Frontal cortex (tissue), 4 donors: ENCODE data around the gene CYP2E1. TPM values are rescaled to one million over a fixed set of nuclear protein-coding genes. Genes with fewer than 3 reads are reported as not detected.
A peak's percentile ranks its signal among the peaks of the same experiment; 100 is the strongest.
"Not testable (repeated sequence)": the region's sequence is repeated elsewhere in the genome, so short reads cannot be mapped to it uniquely, and the experiment has no call there.

Experiments
- DNase-seq, 2 donors: peaks; one replicate each; pipeline ENCODE4 v3.0.0; 2012; ENCODE audit warnings: low spot score in 2 of 2
- FAIRE-seq: peaks from 2 replicates; lab custom pipeline; 2012; peaks lifted over from hg19 to GRCh38; lab: Jason Lieb, UNC
- total RNA-seq: library from RNA; depleted of rRNA; stranded (reverse); fragments of >200 nt; gene quantifications from one replicate; pipeline ENCODE4 v1.2.3, GENCODE V29; 2014
- donor health status: control.
- donor health status: control.
- donor health status: control.

CYP2E1 gene
- 14.7 TPM for total RNA-seq

DNA sequence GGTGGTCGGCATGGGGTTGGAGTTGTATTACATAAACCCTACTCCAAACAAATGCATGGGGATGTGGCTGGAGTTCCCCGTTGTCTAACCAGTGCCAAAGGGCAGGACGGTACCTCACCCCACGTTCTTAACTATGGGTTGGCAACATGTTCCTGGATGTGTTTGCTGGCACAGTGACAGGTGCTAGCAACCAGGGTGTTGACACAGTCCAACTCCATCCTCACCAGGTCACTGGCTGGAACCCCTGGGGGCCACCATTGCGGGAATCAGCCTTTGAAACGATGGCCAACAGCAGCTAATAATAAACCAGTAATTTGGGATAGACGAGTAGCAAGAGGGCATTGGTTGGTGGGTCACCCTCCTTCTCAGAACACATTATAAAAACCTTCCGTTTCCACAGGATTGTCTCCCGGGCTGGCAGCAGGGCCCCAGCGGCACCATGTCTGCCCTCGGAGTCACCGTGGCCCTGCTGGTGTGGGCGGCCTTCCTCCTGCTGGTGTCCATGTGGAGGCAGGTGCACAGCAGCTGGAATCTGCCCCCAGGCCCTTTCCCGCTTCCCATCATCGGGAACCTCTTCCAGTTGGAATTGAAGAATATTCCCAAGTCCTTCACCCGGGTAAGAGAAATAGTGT is at the start of gene CYP2E1:
CYP2E1 (plus strand) TSS at position 407 of the 632 bp plus-strand sequence; CDS start at position 440, 33 bp downstream.
- no peak for DNase-seq
- no peak for FAIRE-seq

DNA sequence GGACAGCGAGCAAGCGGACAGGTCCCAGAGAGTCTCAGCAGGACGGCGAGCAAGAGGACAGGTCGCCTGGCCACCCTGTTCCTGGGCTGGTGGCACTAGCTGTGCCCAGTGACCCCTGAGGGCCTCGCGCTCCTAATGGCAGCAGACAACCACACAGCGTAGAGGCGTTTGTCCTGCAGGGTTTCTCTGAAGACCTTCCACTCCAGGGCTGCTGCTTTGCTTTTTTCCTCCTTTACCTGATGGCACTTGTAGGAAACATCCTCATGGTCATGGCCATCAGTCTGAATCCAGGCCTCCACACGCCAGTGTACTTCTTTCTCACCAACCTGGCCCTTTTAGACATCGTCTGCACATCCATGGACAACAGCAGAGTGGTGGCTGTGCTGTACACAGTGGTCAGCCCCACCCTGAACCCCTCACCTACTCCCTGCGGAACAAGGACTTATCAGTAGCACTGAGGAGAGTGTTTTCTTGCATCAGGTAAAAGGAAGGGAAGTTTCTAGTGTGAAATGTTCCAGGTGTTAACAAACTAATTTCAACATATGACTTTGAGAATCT is 46.0 kb upstream of the CYP2E1 start:
- DNase-seq: no peak
- FAIRE-seq: no peak

DNA sequence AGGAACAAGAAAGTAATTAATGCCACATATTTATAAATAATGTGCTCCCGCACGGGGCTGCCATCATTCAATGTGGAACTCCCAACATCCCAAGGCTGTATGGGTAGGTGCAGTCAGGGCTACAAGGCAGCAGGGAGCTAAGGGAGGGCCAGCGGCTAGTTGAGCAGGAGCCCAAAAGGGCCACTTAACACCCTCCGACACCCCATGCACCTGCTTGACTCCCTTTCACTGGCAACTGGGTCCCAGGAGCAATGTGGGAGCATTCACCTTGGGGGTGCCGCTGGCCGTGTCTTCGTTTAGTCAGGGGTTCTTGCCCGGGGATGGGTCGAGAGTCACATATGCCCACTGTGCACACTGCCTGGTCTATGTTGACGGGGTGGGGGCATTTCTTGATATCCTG is 45.5 kb upstream of the CYP2E1 start:
- FAIRE-seq (no peak), DNase-seq (no peak)

DNA sequence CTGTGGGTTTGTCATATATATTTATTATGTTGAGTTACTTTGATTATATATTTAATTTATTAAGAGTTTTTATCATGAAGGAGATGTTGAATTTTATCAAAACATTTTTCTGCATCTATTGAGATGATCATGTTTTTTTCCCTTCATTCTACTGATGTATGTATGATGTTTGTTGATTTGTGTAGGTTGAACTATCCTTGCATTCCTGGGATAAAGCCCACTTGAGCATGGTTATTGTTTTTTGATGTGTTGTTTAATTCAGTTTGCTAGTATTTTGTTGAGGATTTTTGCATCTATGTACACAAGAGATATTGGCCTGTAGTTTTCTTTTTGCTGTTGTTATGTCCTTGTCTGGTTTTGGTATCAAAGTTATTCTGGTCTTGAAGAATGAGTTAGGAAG is 42.3 kb upstream of the CYP2E1 start:
- DNase-seq (no peak), FAIRE-seq (no peak)

DNA sequence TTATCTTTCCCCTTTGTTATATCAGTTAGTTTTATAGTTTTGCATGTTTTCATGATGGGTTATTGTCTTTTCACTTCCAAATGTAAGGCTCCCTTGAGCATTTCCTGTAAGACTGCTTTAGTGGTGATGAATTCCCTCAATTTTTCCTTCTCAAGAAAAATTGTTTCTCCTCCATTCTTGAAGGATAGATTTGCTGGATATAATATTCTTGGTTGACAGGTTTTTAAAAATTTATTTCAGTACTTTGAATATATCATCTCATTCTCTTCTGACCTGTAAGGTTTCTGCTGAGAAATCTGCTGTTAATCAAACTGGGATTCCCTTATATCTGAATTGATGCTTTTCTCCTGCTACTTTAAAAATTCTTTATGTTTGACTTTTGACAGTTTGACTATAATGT is 40.1 kb upstream of the CYP2E1 start:
- no peak for DNase-seq
- no peak for FAIRE-seq

DNA sequence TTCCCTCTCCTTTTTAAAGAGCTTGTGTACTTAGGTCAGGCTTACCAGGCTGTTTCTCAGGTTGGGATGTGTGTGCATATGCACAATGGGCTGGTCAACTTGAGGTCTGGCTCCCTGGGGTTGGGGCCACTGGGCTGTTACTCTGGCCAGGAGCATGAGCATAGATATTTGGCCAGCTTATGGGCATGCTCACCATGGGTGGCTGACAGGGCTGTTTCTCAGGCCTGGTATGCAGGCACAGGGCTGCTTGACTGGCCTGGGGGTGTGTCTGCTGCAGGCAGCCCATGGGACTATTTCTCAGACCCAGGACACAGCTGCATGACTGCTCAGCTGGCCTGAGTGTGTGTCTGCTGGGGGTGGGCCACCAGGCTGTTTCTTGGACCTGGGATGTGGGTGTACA is 38.8 kb upstream of the CYP2E1 start:
- DNase-seq (no peak), FAIRE-seq (no peak)

DNA sequence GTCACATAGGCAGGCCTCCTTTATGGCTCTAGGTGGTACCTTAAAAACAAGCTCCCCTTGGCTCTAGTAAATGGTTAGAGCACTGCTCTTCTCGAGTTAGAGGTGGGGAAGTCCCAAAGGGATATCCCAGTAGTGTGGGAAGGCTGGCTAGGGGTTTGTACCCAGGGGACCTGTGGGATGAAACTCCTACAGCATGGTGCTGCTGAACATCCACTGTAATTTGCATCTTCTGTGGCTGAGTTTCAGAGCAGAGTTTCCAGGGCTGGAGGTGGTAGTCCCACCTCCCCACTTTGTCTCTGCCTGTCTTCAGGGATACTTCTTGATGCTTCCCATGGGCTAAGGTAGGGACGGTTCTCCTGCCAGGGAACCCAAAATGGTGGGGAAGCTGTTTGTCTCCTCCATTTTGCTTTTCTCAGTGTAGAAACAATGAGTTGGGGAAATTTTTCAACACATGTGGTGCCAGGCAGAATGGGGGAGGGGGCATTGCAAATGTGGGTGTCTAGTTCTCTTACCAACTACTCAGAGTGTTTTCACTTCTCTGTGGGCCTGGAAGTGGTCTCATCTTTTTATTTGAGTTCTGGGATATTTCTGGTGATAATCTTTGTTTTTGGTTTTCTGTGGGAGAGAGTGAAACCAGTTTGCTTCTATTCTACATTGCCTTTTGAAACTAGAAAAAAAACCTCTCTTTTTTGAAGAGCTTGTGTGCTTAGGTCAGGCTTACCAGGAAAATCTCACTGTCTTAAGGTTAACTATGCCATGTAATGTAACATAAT is 37.2 kb upstream of the CYP2E1 start:
- DNase-seq: no peak
- FAIRE-seq: no peak

DNA sequence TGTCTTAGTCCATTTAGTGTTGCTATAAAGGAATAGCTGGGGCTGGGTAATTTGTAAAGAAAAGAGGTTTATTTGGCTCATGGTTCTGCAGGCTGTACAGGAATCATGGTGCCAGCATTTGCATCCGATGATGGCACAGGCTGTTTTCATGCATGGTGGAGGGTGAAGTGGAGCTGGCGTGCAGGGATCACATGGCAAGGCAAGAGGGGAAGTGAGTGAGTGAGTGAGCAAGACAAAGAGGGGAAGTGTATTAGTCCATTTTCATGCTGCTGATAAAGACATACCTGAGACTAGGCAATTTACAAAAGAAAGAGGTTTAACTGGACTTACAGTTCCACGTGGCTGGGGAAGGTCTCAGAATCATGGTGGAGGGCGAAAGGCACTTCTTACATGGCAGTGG is 33.6 kb upstream of the CYP2E1 start:
- DNase-seq, FAIRE-seq: not testable (repeated sequence)

DNA sequence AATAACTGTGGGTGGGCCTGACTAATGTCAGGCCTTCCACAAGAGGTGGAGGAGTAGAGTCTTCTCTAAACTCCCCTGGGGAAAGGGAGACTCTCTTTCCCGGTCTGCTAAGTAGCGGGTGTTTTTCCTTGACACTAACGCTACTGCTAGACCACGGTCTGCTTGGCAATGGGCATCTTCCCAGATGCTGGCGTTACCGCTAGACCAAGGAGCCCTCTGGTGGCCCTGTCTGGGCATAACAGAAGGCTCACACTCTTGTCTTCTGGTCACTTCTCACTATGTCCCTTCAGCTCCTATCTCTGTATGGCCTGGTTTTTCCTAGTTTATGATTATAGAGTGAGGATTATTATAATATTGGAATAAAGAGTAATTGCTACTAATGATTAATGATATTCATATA is 29.8 kb upstream of the CYP2E1 start:
- not testable (repeated sequence) for DNase-seq, FAIRE-seq

DNA sequence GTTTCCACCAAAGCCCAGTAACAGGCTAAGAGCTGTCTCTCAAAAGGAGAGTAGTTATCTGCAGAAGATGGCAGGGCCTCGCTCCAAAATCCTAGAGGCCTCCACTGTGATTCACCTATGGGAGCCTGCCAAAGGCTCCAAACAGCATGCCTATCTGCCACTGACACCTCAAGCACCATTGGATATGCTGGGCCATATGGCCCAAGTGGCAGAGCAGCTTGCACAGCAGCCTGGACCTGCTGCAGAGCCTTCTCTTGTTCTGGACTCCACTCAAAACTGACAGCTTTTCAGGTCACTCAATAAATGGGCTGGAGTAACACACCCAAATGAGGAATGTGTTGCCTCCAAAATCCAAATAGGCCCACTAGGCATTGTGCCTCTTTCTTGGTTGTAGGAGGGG is 28.0 kb upstream of the CYP2E1 start:
- not testable (repeated sequence) for FAIRE-seq, DNase-seq

DNA sequence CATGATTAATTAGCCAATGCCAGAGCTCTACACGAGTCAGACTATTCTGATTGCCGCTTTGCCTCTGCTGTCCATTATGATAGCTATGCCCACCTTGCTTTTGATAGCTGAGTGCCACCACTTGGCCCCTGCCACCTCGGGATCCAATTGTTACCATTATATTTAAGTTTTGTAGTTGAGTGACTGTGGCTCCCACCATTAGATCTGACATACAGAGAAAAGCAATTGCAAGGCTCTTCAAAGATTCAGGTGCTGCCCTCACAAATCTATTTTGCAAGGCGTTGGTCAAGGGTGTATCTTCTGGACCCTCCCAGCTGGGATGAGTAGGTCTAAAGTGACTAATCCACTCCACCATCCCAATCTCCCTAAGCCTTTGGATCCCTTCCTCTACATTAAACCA is 26.3 kb upstream of the CYP2E1 start:
- not testable (repeated sequence) for FAIRE-seq, DNase-seq

DNA sequence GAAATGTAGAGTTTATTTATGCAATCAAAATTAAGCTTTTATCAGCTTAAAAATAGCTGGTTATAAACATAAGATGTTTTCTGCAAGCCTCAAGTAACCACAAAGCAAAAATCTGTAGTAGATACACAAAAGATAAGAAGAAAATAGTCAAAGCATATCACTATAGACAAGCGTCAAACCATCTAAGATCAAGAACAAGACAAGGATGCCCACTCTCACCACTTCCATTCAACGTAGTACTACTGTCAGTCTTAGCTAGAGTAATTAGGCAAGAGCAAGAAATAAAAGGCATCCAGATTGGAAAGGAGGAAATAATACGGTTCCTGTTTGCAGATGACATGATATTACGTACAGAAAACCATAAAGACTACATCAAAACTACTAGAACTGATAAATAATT is 17.5 kb upstream of the CYP2E1 start:
- DNase-seq (no peak), FAIRE-seq (no peak)

DNA sequence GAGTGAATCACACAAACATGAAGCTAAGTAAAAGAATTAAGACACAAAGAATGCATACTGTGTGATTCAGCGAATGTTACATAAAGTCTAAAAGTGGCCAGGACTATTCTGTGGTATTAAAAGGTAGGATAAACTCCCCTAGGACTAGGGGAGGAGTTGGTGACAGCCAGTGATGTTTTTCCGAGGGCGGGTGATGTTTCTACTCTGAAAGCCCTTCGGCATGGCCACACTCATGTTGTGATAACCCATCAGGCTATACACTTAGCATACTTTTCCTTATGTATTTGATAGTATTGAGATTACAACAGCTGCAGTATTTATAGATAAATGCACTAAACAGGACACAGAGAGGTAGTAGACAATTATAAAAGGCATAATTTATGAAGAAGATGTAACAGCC is 15.8 kb upstream of the CYP2E1 start:
- FAIRE-seq (no peak), DNase-seq (no peak)

DNA sequence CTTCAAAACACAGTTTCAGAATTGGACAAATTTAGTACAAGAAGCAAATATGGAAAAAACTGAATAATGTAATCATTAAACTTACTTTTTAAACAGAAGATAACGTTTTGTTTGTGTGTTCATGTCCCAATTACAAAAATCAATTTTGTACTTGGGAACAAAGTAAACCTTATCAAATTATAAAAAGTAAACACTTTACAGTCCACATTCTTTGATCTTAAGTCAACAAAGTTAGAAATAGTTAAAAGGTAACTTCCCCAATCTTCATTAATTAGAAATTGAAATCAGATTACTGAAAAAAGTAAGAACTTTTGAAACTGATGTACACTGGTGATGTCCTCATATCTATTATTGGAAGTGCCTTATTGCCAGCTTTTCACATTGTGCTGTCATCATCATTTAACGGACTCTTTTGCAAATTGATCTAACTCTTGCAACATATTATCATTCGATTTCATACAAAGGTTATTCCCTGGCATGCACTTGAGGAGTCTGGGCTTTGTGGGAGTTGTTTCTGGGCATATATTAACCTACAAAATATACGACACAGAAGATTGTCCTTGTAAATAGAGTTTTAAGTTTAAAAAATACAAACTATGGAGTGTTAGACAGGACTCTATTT is 15.1 kb upstream of the CYP2E1 start:
- DNase-seq (no peak), FAIRE-seq (peak; percentile 23)

DNA sequence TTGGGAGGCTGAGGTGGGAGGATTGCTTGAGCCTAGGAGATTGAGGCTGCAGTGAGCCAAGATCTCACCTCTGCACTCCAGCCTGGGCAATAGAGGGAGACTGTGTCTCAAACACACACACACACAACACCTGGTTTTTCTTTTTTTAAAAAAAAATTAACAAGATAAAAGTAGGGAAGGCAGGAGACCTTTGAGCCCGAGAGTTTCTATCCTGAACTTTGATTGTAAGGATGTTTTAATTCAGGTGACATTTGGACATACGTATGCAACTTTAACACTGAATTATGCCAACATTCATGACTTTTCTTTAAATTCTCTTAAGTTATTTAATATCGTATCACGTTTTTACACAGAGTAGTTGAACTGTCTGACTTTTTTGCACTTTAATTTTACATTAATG is 11.7 kb upstream of the CYP2E1 start:
- FAIRE-seq (no peak), DNase-seq (no peak)

DNA sequence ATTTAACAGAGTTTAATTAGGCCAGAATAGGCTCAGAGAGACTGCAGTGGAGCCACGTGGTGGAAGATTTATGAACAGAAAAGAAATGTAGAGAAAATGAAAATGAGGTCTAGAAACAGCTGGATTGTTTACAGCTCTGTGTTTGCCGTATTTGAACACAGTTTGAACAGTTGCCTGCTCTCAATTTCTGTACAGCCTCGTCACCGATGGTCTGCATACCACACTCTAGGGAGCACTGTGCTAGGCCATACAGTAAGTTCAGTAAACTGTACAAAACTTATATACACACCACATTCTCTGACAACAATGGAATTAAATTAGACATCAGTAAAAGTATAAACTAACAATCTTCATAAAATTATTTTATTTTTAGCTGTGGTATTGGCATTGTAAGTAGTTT is 11.1 kb upstream of the CYP2E1 start:
- FAIRE-seq (no peak), DNase-seq (no peak)

DNA sequence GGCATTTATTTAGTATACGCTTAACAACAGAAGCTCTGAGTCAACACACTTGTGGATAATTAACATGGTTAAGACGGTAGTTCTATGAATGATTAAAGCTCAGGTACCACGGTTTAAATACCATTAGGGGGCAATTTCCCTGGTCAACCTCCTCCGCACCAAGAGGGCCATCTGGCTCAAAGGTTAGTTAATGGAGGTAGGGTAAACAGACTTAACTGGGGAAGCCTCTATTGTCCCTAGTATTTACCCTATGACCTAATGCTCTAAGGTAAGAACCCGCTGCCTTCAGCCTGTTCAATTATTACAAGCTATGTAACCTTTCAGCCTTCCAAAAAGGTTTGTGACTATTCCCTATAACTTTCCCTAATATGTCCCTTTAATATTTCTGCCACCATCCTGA is 8.6 kb upstream of the CYP2E1 start:
- not testable (repeated sequence) for DNase-seq, FAIRE-seq

DNA sequence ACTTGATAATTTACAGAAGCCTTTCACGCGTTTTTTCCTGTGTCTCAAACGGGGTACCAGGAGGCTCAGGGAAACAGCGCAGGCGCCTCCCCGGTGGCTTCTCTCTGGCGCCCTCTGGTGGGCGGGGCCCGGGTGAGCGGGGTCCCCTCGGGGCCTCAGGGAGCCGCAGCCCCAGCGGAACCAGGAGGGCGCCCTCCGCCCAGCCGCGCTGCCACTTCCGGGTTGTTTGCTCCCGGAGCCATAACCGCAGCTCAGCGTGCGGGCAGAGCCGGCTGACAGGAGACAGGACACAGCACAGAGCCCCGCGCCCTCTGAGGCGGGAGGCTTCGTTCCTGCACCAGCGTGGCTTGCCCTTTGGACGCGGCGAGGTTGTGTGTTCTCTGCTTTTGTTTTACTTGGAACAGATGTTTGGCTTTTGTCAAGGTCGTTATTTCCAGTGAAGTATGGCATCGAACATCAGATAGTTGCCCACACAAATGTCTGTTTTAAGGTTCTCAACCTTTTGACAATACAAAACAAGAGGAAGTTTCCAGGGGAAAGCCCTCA is 6.9 kb upstream of the CYP2E1 start:
- peak; percentile 54 to 82 for DNase-seq
- no peak for FAIRE-seq

DNA sequence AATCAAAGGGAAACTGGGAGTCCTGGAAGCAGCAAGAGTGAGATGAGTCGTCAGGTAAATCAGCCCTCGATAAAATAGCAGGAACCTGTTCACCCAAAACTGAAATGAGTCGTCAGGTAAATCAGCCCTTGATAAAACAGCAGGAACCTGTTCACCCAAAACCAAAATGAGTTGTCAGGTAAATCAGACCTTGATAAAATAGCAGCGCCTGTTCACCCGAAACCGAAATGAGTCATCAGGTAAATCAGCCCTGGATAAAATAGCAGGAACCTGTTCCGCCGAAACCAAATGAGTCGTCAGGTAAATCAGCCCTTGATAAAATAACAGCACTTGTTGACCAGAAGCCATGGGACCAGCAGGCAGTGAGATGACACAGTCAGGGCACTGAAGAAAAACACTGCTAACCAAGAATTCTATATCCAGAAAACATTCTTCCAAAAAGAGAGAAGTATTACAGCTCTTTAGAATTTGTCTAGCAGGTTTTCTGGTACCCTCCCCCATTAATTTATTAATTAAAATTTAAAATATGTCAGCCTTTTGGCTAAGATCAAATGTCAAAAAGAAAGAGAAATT is 3.4 kb upstream of the CYP2E1 start:
- FAIRE-seq (no peak), DNase-seq (no peak)

DNA sequence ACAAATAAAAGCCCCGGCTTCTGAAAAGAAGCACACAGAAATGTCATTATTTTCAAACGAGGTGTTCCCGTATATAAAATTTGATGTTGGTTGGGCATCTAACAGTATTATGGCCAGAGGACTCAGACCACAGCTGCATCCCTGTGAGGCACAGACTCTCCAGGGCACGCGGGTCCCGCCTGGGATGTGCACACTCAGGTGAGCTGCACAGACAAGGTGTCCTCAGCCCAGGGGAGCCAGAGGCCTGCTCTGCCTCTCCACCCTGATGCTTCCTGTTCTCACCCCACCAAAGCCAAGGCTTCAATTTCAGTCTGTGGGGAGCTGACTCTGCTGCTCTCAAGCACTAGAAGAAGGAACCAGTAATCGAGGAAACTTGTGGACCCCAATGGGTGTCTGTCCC is 1.7 kb upstream of the CYP2E1 start:
- FAIRE-seq (no peak), DNase-seq (no peak)
